Endothelial cell of hepatic sinusoid (primary cell): Measurements from ENCODE around the gene DEUP1.

Source experiments
- in situ Hi-C: cut with HindIII; loops from 2 replicates; pipeline ENCODE4 v1.10.0; 2017; ENCODE audit warnings: low sequenced_read_pairs

The DEUP1 gene

GRCh38 chr11:93474123-93474522 is 143.6 kb downstream of the DEUP1 start:
- in situ Hi-C loops, result no loop called here

- in situ Hi-C loops, result no loop called here
Measured at GRCh38 chr11:93476796-93477195, 146.3 kb downstream of the DEUP1 start.

- in situ Hi-C loops, result no loop called here
Measured at GRCh38 chr11:93477684-93478234, 147.2 kb downstream of the DEUP1 start.

- in situ Hi-C loops, result no loop called here
Measured at GRCh38 chr11:93478841-93479240, 148.3 kb downstream of the DEUP1 start.

GRCh38 chr11:93480256-93480655 is 149.7 kb downstream of the DEUP1 start:
- in situ Hi-C loops, result no loop called here

- in situ Hi-C loops, result no loop called here
Measured at GRCh38 chr11:93480756-93481155, 150.2 kb downstream of the DEUP1 start.

- in situ Hi-C loops, result no loop called here
Measured at GRCh38 chr11:93481279-93481678, 150.7 kb downstream of the DEUP1 start.

GRCh38 chr11:93481696-93482095 is 151.2 kb downstream of the DEUP1 start:
- in situ Hi-C loops, result no loop called here

GRCh38 chr11:93482556-93482955 is 152.0 kb downstream of the DEUP1 start:
- in situ Hi-C loops, result no loop called here

GRCh38 chr11:93484716-93485115 is 154.2 kb downstream of the DEUP1 start:
- in situ Hi-C loops, result no loop called here

GRCh38 chr11:93485983-93486382 is 155.4 kb downstream of the DEUP1 start:
- in situ Hi-C loops, result no loop called here

GRCh38 chr11:93487032-93487483 is 156.5 kb downstream of the DEUP1 start:
- in situ Hi-C loops, result no loop called here
